Osteoblast (primary cell): ENCODE data around the gene CRIP2. TPM values are rescaled to one million over a fixed set of nuclear protein-coding genes. Genes with fewer than 3 reads are reported as not detected.

Experiments used
- DNase-seq: peaks from one replicate; pipeline ENCODE4 v3.0.0; 2011; ENCODE audit warnings: low spot score, mixed read lengths; ENCODE audit not compliant: insufficient read length; ENCODE audit errors: missing footprints
- H2AFZ ChIP-seq: 2 replicates; pipeline ENCODE4 v1.6.0; 2011; ENCODE audit warnings: mild to moderate bottlenecking, low read length
- H3K27ac ChIP-seq: 2 replicates; pipeline ENCODE4 v1.5.1; 2011; ENCODE audit warnings: mild to moderate bottlenecking, low read depth, low read length, moderate library complexity
- H3K27me3 ChIP-seq: 2 replicates; pipeline ENCODE4 v1.6.0; 2012; ENCODE audit warnings: mild to moderate bottlenecking, control low read depth, inconsistent platforms, low read length, moderate library complexity; ENCODE audit not compliant: insufficient read depth
- H3K36me3 ChIP-seq: 2 replicates; pipeline ENCODE4 v1.5.1; 2011; ENCODE audit warnings: mild to moderate bottlenecking, low read length, control low read depth, moderate library complexity; ENCODE audit not compliant: insufficient read depth
- H3K4me1 ChIP-seq: 2 replicates; pipeline ENCODE4 v1.5.1; 2011; ENCODE audit warnings: mild to moderate bottlenecking, low read length, control low read depth, moderate library complexity; ENCODE audit not compliant: insufficient read depth
- H3K4me2 ChIP-seq: 2 replicates; pipeline ENCODE4 v1.6.0; 2011; ENCODE audit warnings: mild to moderate bottlenecking, low read length; ENCODE audit not compliant: insufficient read depth
- H3K4me3 ChIP-seq: fragments of 200-600 bp; sonication (generic); 3 replicates; pipeline ENCODE4 v1.5.1; 2012; ENCODE audit warnings: mild to moderate bottlenecking, low read length, inconsistent platforms; ENCODE audit not compliant: insufficient read depth
- H3K79me2 ChIP-seq: 2 replicates; pipeline ENCODE4 v1.6.0; 2012; ENCODE audit warnings: mild to moderate bottlenecking, low read length, control low read depth, inconsistent platforms; ENCODE audit not compliant: insufficient read depth
- H3K9me3 ChIP-seq: 2 replicates; pipeline ENCODE4 v1.5.1; 2011; ENCODE audit warnings: low read depth, low read length, control low read depth
- H4K20me1 ChIP-seq: 2 replicates; pipeline ENCODE4 v1.6.0; 2012; ENCODE audit warnings: mild to moderate bottlenecking, low read length, control low read depth; ENCODE audit not compliant: insufficient read depth
- CTCF ChIP-seq: IDR thresholded peaks from 2 replicates; pipeline ENCODE4 v1.5.1; 2011; ENCODE audit warnings: mild to moderate bottlenecking, low read depth, low read length, moderate library complexity; ENCODE audit errors: extremely low read depth
- total RNA-seq: library from RNA; depleted of rRNA; stranded (reverse); fragments of >200 nt; gene quantifications from 2 replicates; pipeline ENCODE4 v1.2.3, GENCODE V29; 2012

Gene CRIP2
- total RNA-seq, 1 donor: 43.8 TPM

- Histone ChIP-seq H3K9me3 (no peaks in the 10 kb centered on the region), H3K4me2 (no peak overlapping the region), H2AFZ (no peak overlapping the region), H3K4me3 (no peak overlapping the region), H4K20me1 (peaks cover 11% of the 10 kb centered on the region), H3K79me2 (no peaks in the 10 kb centered on the region), H3K27ac (no peak overlapping the region), H3K27me3 (no peaks in the 10 kb centered on the region), H3K4me1 (no peaks in the 10 kb centered on the region), H3K36me3 (peaks cover 20% of the 10 kb centered on the region)
- no peak for DNase-seq
- TF ChIP-seq CTCF: no peak
Measured at GRCh38 chr14:105466531-105467248, 7.9 kb upstream of the CRIP2 start.

DNA sequence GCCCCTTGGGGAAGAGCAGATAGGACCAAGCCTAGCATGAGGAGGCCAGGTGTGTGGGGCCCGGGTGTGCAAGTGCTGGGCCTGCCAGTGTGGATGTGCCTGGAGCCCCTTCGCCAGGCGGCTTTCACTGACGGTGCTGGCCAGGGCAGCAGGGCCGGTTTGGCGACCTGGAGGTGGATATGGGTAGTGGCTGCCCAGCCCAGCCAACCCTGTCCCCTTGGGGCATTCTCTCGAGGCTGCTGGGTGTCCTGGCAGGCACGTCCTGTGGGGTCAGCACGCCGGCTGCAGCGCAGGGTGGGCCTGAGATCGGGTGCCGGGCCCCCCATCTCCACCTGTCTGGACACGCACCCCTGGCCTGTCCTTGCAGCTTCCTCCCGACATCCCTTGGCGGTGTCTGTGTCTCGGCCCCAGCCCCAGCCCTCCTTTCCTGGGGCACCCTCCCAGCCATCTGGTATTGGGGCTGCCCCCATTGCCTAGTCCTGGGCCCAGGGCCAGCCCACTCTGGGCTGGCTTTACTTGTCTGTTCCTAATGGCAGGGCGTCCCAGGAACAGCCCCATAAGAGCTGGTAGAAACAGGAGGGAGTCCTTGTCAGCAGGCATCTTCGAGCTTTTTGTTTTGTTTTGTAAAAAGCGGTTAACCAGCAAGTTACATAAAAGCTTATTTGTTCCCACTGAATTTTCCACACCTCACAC is 7.2 kb upstream of the CRIP2 start:
- no peak for TF ChIP-seq CTCF
- no peaks in the 10 kb centered on the region for H3K9me3 ChIP-seq
- no peak for DNase-seq
- H3K4me3 ChIP-seq: no peak overlapping the region
- H3K4me1 ChIP-seq: no peaks in the 10 kb centered on the region
- no peak overlapping the region for H3K27ac ChIP-seq
- H3K79me2 ChIP-seq: no peaks in the 10 kb centered on the region
- H3K4me2 ChIP-seq: no peak overlapping the region
- peaks cover 19% of the 10 kb centered on the region for H3K36me3 ChIP-seq
- H2AFZ ChIP-seq: no peak overlapping the region
- peaks cover 15% of the 10 kb centered on the region for H4K20me1 ChIP-seq
- H3K27me3 ChIP-seq: no peaks in the 10 kb centered on the region

- Histone ChIP-seq H3K79me2 (no peaks in the 10 kb centered on the region), H2AFZ (no peak overlapping the region), H3K27ac (no peak overlapping the region), H3K27me3 (no peaks in the 10 kb centered on the region), H3K4me1 (no peaks in the 10 kb centered on the region), H3K9me3 (no peaks in the 10 kb centered on the region), H3K36me3 (peaks cover 19% of the 10 kb centered on the region), H4K20me1 (peaks cover 15% of the 10 kb centered on the region), H3K4me2 (no peak overlapping the region), H3K4me3 (no peak overlapping the region)
- no peak for DNase-seq
- no peak for TF ChIP-seq CTCF
Measured at GRCh38 chr14:105467942-105468471, 6.6 kb upstream of the CRIP2 start.

DNA sequence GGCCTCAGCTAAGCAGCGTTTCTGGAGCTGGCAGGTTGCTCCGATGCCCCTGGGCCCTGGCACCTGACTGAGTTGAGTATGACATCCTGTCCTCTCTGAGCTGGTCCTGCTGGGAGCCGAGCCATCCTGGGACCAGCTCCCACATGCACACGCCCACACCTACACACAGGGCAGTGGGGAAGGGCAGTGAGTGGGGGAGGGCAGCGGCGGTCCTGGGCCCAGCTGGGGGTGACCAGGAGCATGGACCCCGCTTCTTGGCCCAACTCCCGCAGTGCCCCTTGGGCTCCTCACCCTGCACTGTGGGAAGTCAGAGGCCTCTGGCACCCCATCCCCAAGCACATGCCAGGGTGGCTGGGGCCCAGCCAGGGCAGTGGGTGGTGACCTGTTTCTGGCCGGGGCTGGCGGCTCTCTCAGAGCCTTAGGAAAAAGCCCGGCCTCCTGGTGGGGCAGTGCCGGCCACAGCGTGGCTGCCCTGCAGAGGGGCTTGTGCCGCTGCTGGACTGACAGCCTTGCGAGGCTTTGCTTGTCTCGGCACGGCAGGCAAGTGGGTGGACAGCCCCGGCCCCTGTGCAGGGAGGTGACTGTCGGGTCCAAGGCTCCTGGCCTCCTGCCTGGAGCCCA is 5.9 kb upstream of the CRIP2 start:
- H3K36me3 ChIP-seq: peaks cover 14% of the 10 kb centered on the region

More for the DNA sequence above, 5.9 kb upstream of the CRIP2 start:
- no peak overlapping the region for H2AFZ ChIP-seq
- no peaks in the 10 kb centered on the region for H3K79me2 ChIP-seq
- H3K9me3 ChIP-seq: no peaks in the 10 kb centered on the region
- H3K27me3 ChIP-seq: no peaks in the 10 kb centered on the region
- H3K4me1 ChIP-seq: peaks cover 3% of the 10 kb centered on the region
- H3K4me3 ChIP-seq: no peak overlapping the region
- no peak for DNase-seq
- TF ChIP-seq CTCF: no peak
- H3K27ac ChIP-seq: no peak overlapping the region
- H3K4me2 ChIP-seq: no peak overlapping the region
- H4K20me1 ChIP-seq: peaks cover 19% of the 10 kb centered on the region
